Esophagus muscularis mucosa (tissue), 4 donors: ENCODE data around the gene PTCRA. TPM values are rescaled to one million over a fixed set of nuclear protein-coding genes. Genes with fewer than 3 reads are reported as not detected.

Experiments
- DNase-seq: peaks from one replicate; pipeline ENCODE4 v3.0.0-alpha.2; 2017; ENCODE audit errors: extremely low spot score
- H3K27ac ChIP-seq, 4 donors: fragments of 200-600 bp; sonication (generic); replicated peaks in 1 of 4; 1 replicate in 3 of 4; 2 replicates in 1 of 4; pipeline ENCODE4 v1.5.1; 2016 to 2019; ENCODE audit warnings: mild to moderate bottlenecking in 1 of 4
- H3K27me3 ChIP-seq, 4 donors: fragments of 200-600 bp; sonication (generic); one replicate each; pipeline versions ENCODE4 v1.5.1 to v1.6.0; 2016 to 2019
- H3K36me3 ChIP-seq, 4 donors: fragments of 200-600 bp; sonication (generic); one replicate each; pipeline ENCODE4 v1.5.1; 2016 to 2019
- H3K4me1 ChIP-seq, 4 donors: fragments of 200-600 bp; sonication (generic); one replicate each; pipeline ENCODE4 v1.5.1; 2016 to 2019
- H3K4me3 ChIP-seq, 4 donors: fragments of 200-600 bp; sonication (generic); 1 replicate in 2 of 4; 2 replicates in 2 of 4; pipeline ENCODE4 v1.5.1; 2016 to 2019; ENCODE audit warnings: mild to moderate bottlenecking in 4 of 4, moderate library complexity in 1 of 4
- H3K9me3 ChIP-seq, 4 donors: fragments of 200-600 bp; sonication (generic); 1 replicate in 3 of 4; 2 replicates in 1 of 4; pipeline ENCODE4 v1.5.1; 2016 to 2019
- EP300 ChIP-seq: sonication (generic); formaldehyde crosslinking; IDR thresholded peaks from one replicate; pipeline ENCODE4 v1.6.1; 2017; ENCODE audit warnings: antibody characterized with exemption
- POLR2A ChIP-seq: fragments of 450-650 bp; IDR thresholded peaks from one replicate; pipeline ENCODE4 v1.6.1; 2017; ENCODE audit warnings: antibody characterized with exemption, moderate library complexity, mild to moderate bottlenecking, low read depth
- POLR2AphosphoS5 ChIP-seq, 2 donors: sonication (generic); formaldehyde crosslinking; IDR thresholded peaks; one replicate each; pipeline ENCODE4 v1.6.1; 2017; ENCODE audit warnings: antibody characterized with exemption in 2 of 2
- WGBS: methylation state at CpG from one replicate; pipeline ENCODE4 v1.1.5; 2018; 5-methylcytosine and 5-hydroxymethylcytosine counted together
- intact Hi-C: fragments of 100-400 bp; cut with DNase I; formaldehyde crosslinking; loops from one replicate; pipeline ENCODE4 v1.15.1; 2023
- total RNA-seq, 4 donors: library from RNA; depleted of rRNA; stranded (reverse); fragments of >200 nt; gene quantifications; one replicate each; pipeline versions ENCODE4 v1.1.0 to v1.2.1, GENCODE V29; 2016
- TF ChIP-seq, protein P1 (sequence below), 3 experiments: fragments of 200-600 bp in 2 of 3; fragments of 450-650 bp in 1 of 3; sonication (generic) in 2 of 3; IDR thresholded peaks; one replicate each; pipeline ENCODE4 v1.5.1; 2017 to 2019; ENCODE audit warnings: antibody characterized with exemption in 3 of 3, mild to moderate bottlenecking in 2 of 3, moderate library complexity in 1 of 3

The PTCRA gene
- total RNA-seq, 4 donors from 2014 or later = 0.50 TPM; not detected in 3

DNA sequence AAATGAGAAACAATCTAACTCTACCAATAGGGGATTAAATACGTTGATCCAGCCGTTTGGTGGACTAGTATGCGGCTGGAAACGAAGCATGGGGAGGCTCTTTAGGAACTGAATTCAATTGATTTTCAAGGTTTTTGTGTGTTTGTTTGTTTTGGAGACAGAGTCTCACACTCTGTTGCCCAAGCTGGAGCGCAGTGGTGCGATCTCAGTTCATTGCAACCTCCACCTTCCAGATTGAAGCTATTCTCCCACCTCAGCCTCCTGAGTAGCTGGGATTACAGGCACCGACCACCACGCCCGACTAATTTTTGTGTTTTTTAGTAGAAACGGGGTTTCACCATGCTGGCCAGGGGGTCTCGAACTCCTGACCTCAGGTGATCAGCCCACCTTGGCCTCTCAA, 20.5 kb downstream of the PTCRA start:
- intact Hi-C loops = no loop called here

DNA sequence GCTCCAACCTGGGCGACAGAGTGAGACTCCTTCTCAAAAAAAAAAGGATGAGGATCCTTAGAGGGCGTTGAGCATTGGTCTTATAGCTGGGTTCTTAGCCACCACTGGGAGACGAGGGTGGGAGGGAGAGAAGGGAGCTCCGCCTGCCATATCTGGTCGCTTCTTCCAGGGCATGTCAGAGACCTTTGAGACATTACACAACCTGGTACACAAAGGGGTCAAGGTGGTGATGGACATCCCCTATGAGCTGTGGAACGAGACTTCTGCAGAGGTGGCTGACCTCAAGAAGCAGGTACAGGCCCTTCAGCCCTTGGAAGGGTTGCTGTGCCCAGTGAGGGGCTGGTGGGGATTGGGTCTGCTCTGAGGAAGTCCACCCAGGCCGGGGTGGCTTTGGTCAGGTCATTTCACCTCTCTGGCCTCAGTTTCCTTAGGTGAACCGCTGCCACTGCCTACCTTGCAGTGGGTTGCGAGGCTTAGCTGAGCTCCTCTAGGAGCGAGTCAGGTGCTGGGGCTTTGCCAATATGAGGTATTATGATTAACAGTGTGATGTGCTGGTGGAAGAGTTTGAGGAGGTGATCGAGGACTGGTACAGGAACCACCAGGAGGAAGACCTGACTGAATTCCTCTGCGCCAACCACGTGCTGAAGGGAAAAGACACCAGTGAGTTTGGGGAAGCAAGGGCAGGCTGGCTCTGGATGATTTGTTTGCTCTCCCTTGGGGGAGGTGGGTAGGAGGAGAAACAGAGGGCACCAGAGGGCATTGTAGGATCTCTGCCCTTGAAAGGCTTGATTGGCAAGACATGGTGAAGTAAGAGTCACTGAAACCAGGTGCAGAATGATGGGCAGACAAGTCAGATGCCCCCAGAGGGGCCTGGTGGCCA, 21.9 kb downstream of the PTCRA start:
- Histone ChIP-seq H3K4me3 (no peak overlapping the region), H3K9me3 (no peaks in the 10 kb centered on the region), H3K36me3 (peaks cover 32 to 85% (median 67%) of the 10 kb centered on the region in 4 donors), H3K27me3 (no peaks in the 10 kb centered on the region), H3K27ac (no peak overlapping the region), H3K4me1 (peaks cover 0 to 6% (median 5%) of the 10 kb centered on the region in 4 donors)
- WGBS = 92% methylated on average over 12 of the region's 13 CpGs
- TF ChIP-seq EP300 (no peak), POLR2AphosphoS5 (IDR thresholded peaks at IDR 0.05) (no peak), POLR2A (no peak)
- TF ChIP-seq, protein P1, sequence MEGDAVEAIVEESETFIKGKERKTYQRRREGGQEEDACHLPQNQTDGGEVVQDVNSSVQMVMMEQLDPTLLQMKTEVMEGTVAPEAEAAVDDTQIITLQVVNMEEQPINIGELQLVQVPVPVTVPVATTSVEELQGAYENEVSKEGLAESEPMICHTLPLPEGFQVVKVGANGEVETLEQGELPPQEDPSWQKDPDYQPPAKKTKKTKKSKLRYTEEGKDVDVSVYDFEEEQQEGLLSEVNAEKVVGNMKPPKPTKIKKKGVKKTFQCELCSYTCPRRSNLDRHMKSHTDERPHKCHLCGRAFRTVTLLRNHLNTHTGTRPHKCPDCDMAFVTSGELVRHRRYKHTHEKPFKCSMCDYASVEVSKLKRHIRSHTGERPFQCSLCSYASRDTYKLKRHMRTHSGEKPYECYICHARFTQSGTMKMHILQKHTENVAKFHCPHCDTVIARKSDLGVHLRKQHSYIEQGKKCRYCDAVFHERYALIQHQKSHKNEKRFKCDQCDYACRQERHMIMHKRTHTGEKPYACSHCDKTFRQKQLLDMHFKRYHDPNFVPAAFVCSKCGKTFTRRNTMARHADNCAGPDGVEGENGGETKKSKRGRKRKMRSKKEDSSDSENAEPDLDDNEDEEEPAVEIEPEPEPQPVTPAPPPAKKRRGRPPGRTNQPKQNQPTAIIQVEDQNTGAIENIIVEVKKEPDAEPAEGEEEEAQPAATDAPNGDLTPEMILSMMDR (IDR thresholded peaks at IDR 0.05) = no peak
- no peak for DNase-seq
- intact Hi-C loops = no loop called here

More for the DNA sequence above, 20.5 kb downstream of the PTCRA start:
- no peak overlapping the region for H3K27ac ChIP-seq
- H3K4me1 ChIP-seq = peaks cover under 1 to 20% (median 19%) of the 10 kb centered on the region in 4 donors
- H3K27me3 ChIP-seq = no peaks in the 10 kb centered on the region
- DNase-seq = no peak
- no peaks in the 10 kb centered on the region for H3K9me3 ChIP-seq
- WGBS = 88% methylated on average over 11 of the region's 11 CpGs
- peaks cover 32 to 75% (median 64%) of the 10 kb centered on the region in 4 donors for H3K36me3 ChIP-seq
- no peak overlapping the region for H3K4me3 ChIP-seq
- TF ChIP-seq EP300 (no peak), POLR2AphosphoS5 (IDR thresholded peaks at IDR 0.05) (no peak), POLR2A (no peak)
- TF ChIP-seq, protein P1 (IDR thresholded peaks at IDR 0.05) = no peak

DNA sequence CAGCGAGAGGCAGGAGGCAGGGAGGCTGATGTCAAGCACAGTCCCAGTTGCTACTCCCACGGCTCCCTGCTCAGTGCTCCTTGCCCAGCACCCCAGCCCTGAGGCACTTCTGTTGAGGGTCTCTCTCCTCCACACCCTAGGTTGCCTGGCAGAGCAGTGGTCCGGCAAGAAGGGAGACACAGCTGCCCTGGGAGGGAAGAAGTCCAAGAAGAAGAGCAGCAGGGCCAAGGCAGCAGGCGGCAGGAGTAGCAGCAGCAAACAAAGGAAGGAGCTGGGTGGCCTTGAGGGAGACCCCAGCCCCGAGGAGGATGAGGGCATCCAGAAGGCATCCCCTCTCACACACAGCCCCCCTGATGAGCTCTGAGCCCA, 22.6 kb downstream of the PTCRA start:
- Histone ChIP-seq H3K9me3 (no peaks in the 10 kb centered on the region), H3K4me1 (no peaks in the 10 kb centered on the region), H3K27ac (no peak overlapping the region), H3K36me3 (peaks cover 32 to 92% (median 67%) of the 10 kb centered on the region in 4 donors), H3K4me3 (no peak overlapping the region), H3K27me3 (no peaks in the 10 kb centered on the region)
- TF ChIP-seq POLR2AphosphoS5 (IDR thresholded peaks at IDR 0.05) (no peak), EP300 (no peak), POLR2A (no peak)
- TF ChIP-seq, protein P1 (IDR thresholded peaks at IDR 0.05) = no peak
- 88% methylated on average over 4 of the region's 5 CpGs for WGBS
- intact Hi-C loops = no loop called here
- no peak for DNase-seq

DNA sequence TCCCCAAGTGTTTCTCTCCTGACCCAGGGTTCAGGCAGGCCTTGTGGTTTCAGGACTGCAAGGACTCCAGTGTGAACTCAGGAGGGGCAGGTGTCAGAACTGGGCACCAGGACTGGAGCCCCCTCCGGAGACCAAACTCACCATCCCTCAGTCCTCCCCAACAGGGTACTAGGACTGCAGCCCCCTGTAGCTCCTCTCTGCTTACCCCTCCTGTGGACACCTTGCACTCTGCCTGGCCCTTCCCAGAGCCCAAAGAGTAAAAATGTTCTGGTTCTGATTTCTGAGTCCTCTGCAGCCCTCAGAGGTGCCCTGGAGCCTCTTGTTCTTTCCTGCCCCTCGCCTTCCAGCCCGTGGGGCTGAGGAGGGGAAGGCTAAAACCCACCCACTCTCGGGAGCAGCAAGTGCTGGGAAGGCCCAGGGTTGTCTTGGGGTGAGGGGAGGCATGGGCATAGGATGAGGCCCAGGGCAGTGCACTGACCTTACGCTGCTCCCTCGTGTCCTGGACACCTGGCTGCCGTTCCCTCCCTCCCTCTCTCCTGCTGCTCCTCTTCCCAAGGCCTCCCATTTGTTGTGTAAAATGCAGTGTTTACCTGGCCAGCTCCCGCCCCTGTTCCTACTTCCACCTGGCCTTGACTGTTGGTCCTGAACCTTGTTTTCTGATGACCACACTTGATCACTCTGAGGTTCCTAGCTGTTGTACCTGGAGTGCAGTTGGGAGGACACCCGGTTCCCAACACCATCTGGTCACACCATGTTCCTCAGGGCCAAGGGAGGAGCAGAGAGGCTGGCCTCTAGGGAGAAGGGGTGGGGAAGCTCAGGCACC, 23.3 kb downstream of the PTCRA start:
- no peak for DNase-seq
- Histone ChIP-seq H3K4me3 (no peak overlapping the region), H3K27me3 (no peaks in the 10 kb centered on the region), H3K9me3 (no peaks in the 10 kb centered on the region), H3K4me1 (no peaks in the 10 kb centered on the region), H3K27ac (no peak overlapping the region), H3K36me3 (peaks cover 32 to 97% (median 65%) of the 10 kb centered on the region in 4 donors)
- WGBS = 85% methylated on average over 9 of the region's 9 CpGs
- intact Hi-C loops = no loop called here
- TF ChIP-seq POLR2AphosphoS5 (IDR thresholded peaks at IDR 0.05) (no peak), EP300 (no peak), POLR2A (no peak)
- TF ChIP-seq, protein P1 (IDR thresholded peaks at IDR 0.05) = no peak
